ENCODE data around the gene SHC4. TPM values are rescaled to one million over a fixed set of nuclear protein-coding genes. Genes with fewer than 3 reads are reported as not detected.
"Not testable (repeated sequence)": the region's sequence is repeated elsewhere in the genome, so short reads cannot be mapped to it uniquely, and the experiment has no call there.

SHC4 gene
- total RNA-seq, 2 donors from 2014 or later, result 0.29 to 0.58 TPM

DNA sequence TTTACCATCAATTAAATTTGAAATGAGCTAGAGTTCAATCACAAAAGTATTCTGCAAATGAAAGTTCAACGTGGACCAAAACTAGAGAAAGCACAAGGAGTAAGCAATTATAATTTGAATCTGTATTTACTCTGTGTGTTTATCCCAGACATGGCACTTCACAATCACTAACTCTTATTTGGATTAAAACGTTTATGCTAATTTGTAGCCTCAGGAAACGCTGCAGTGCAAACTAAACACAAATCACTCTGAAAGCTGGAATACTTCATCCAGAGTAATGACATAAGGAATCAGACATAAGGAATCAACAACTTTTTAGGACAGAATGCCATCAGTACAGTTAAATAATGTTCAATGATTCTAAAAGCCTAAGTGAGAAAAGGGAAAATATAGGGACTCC, 171.3 kb downstream of the SHC4 start:
- Mint-ChIP-seq H3K4me1 (peaks cover 9% of the 10 kb centered on the region), H3K36me3 (ENCODE audit: low read depth) (peaks cover 39% of the 10 kb centered on the region), H3K4me3 (no peak overlapping the region), H3K27me3 (ENCODE audit: insufficient read depth) (peaks cover 7% of the 10 kb centered on the region), H3K27ac (no peak overlapping the region), H3K9me3 (no peaks in the 10 kb centered on the region)
- Histone ChIP-seq H3K27me3 (ENCODE audit: control insufficient read depth, insufficient read depth, low read length, poor library complexity, severe bottlenecking) (peaks cover 10% of the 10 kb centered on the region), H3K36me3 (ENCODE audit: control insufficient read depth, insufficient read depth, low read length) (peaks cover 16% of the 10 kb centered on the region), H3K9me3 (ENCODE audit: control insufficient read depth, low read length) (no peaks in the 10 kb centered on the region), H3K9ac (ENCODE audit: extremely low read depth, low read length, poor library complexity, severe bottlenecking) (no peak overlapping the region), H3K4me3 (ENCODE audit: low read length) (no peak overlapping the region), H3K27ac (ENCODE audit: low read depth, low read length) (no peak overlapping the region), H3K4me1 (ENCODE audit: control insufficient read depth, insufficient read depth, low read length) (no peaks in the 10 kb centered on the region)
- TF ChIP-seq, protein P1, sequence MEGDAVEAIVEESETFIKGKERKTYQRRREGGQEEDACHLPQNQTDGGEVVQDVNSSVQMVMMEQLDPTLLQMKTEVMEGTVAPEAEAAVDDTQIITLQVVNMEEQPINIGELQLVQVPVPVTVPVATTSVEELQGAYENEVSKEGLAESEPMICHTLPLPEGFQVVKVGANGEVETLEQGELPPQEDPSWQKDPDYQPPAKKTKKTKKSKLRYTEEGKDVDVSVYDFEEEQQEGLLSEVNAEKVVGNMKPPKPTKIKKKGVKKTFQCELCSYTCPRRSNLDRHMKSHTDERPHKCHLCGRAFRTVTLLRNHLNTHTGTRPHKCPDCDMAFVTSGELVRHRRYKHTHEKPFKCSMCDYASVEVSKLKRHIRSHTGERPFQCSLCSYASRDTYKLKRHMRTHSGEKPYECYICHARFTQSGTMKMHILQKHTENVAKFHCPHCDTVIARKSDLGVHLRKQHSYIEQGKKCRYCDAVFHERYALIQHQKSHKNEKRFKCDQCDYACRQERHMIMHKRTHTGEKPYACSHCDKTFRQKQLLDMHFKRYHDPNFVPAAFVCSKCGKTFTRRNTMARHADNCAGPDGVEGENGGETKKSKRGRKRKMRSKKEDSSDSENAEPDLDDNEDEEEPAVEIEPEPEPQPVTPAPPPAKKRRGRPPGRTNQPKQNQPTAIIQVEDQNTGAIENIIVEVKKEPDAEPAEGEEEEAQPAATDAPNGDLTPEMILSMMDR (conservative IDR thresholded peaks at IDR 0.05), result no peak
- 60 to 94% methylated on average over 2 to 3 of the region's 3 CpGs for WGBS, 2 experiments (ENCODE audit: insufficient coverage in 1 of 2, insufficient read length in 1 of 2)
- DNase-seq, result no peak

DNA sequence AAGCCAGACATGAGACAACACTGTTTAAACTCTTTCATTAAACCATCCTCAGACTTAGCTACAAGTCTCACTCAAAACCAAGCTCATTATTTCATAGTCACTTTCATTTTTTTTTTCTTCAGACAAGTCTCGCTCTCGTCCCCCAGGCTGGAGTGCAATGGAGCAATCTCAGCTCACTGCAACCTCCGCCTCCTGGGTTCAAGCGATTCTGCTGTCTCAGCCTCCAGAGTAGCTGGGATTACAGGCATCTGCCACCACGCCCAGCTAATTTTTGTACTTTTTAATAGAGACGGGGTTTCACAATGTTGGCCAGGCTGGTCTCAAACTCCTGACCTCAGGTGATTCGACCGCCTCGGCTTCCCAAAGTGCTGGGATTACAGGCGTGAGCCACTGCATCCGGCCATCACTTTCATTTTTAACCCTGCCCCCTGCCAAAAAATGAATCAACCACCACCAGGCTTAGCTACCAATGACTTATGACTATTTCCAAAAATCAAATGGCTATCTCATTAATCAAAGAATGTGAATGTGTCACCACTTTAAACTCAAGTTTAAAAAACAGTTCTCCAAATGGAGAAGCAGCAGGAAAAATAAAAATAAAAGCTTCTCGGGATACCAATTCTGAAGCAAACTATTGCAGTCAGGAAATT, 173.1 kb downstream of the SHC4 start:
- H3K4me1 Mint-ChIP-seq; H3K4me3 Mint-ChIP-seq; H3K27ac ChIP-seq (ENCODE audit: low read depth, low read length); H3K27me3 ChIP-seq (ENCODE audit: control insufficient read depth, insufficient read depth, low read length, poor library complexity, severe bottlenecking); H3K27me3 Mint-ChIP-seq (ENCODE audit: insufficient read depth); H3K9ac ChIP-seq (ENCODE audit: extremely low read depth, low read length, poor library complexity, severe bottlenecking); DNase-seq; H3K27ac Mint-ChIP-seq; H3K4me3 ChIP-seq (ENCODE audit: low read length); H3K9me3 Mint-ChIP-seq; H3K36me3 ChIP-seq (ENCODE audit: control insufficient read depth, insufficient read depth, low read length); H3K9me3 ChIP-seq (ENCODE audit: control insufficient read depth, low read length); H3K4me1 ChIP-seq (ENCODE audit: control insufficient read depth, insufficient read depth, low read length): not testable (repeated sequence)
- peaks cover 37% of the 10 kb centered on the region for H3K36me3 Mint-ChIP-seq (ENCODE audit: low read depth)
- WGBS, 2 experiments (ENCODE audit: insufficient coverage in 1 of 2, insufficient read length in 1 of 2), result 95 to 97% methylated on average over 12 of the region's 12 CpGs

DNA sequence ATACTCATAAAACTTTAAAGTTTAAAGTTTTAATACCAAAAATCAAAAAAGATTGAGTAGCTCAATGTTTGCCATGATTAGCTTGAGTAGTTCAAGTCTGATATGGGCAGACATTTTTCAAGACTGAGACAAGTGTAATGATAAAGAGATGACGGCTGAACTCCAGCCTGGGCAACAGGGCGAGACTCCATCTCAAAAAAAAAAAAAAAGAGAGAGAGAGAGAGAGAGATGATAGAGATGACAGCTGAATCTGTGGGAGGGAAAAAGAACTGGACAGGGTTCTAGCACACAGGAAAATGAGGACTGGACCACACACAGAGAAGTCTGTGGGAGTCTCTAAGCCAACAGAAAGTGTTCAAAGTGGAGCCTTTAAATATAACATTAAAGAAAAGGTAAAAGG, 178.0 kb downstream of the SHC4 start:
- Histone ChIP-seq H3K9me3 (ENCODE audit: control insufficient read depth, low read length) (no peaks in the 10 kb centered on the region), H3K4me1 (ENCODE audit: control insufficient read depth, insufficient read depth, low read length) (no peaks in the 10 kb centered on the region), H3K4me3 (ENCODE audit: low read length) (no peak overlapping the region), H3K9ac (ENCODE audit: extremely low read depth, low read length, poor library complexity, severe bottlenecking) (no peak overlapping the region), H3K36me3 (ENCODE audit: control insufficient read depth, insufficient read depth, low read length) (peaks cover 25% of the 10 kb centered on the region), H3K27me3 (ENCODE audit: control insufficient read depth, insufficient read depth, low read length, poor library complexity, severe bottlenecking) (no peaks in the 10 kb centered on the region), H3K27ac (ENCODE audit: low read depth, low read length) (no peak overlapping the region)
- TF ChIP-seq, protein P1 (conservative IDR thresholded peaks at IDR 0.05), result no peak
- 94 to 100% methylated on average over 1 to 2 of the region's 2 CpGs for WGBS, 2 experiments (ENCODE audit: insufficient coverage in 1 of 2, insufficient read length in 1 of 2)
- H3K4me1 Mint-ChIP-seq, result no peaks in the 10 kb centered on the region
- no peak overlapping the region for H3K27ac Mint-ChIP-seq
- H3K4me3 Mint-ChIP-seq, result no peak overlapping the region
- peaks cover 27% of the 10 kb centered on the region for H3K36me3 Mint-ChIP-seq (ENCODE audit: low read depth)
- H3K27me3 Mint-ChIP-seq (ENCODE audit: insufficient read depth), result no peaks in the 10 kb centered on the region
- no peak for DNase-seq
- H3K9me3 Mint-ChIP-seq, result no peaks in the 10 kb centered on the region

DNA sequence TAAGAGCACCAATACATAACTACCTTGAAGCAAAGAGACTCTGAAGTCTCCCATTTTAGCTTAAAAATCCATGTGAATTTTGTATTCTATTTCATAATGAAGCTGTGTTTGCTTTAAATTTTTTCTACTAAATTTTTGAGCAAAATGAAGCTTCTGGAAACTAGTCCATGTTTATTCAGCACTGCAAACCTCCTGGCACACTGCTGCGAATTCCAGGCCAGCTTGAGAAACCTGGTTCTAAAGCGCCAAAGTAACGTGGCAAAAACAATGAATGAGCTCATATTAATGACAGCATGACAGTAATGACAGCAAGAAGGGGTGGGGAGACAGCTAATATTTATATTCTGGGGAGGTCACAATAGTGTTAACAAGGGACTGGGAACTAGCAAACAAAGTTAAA, 178.5 kb downstream of the SHC4 start:
- Mint-ChIP-seq H3K4me1 (no peaks in the 10 kb centered on the region), H3K27ac (no peak overlapping the region), H3K36me3 (ENCODE audit: low read depth) (peaks cover 26% of the 10 kb centered on the region), H3K9me3 (no peaks in the 10 kb centered on the region), H3K4me3 (no peak overlapping the region), H3K27me3 (ENCODE audit: insufficient read depth) (no peaks in the 10 kb centered on the region)
- H3K27ac ChIP-seq (ENCODE audit: low read depth, low read length), result no peak overlapping the region
- H3K27me3 ChIP-seq (ENCODE audit: control insufficient read depth, insufficient read depth, low read length, poor library complexity, severe bottlenecking), result no peaks in the 10 kb centered on the region
- H3K9ac ChIP-seq (ENCODE audit: extremely low read depth, low read length, poor library complexity, severe bottlenecking), result no peak overlapping the region
- peaks cover 31% of the 10 kb centered on the region for H3K36me3 ChIP-seq (ENCODE audit: control insufficient read depth, insufficient read depth, low read length)
- no peaks in the 10 kb centered on the region for H3K9me3 ChIP-seq (ENCODE audit: control insufficient read depth, low read length)
- TF ChIP-seq, protein P1 (conservative IDR thresholded peaks at IDR 0.05), result no peak
- WGBS, 2 experiments (ENCODE audit: insufficient coverage in 1 of 2, insufficient read length in 1 of 2), result 90 to 92% methylated on average over 3 of the region's 3 CpGs
- H3K4me3 ChIP-seq (ENCODE audit: low read length), result no peak overlapping the region
- H3K4me1 ChIP-seq (ENCODE audit: control insufficient read depth, insufficient read depth, low read length), result no peaks in the 10 kb centered on the region
- no peak for DNase-seq

Data from endodermal cell (in vitro differentiated cells).